ENCODE data around the gene ACHE. TPM values are rescaled to one million over a fixed set of nuclear protein-coding genes. Genes with fewer than 3 reads are reported as not detected.

The ACHE gene
- total and polyA plus RNA-seq, 2 of the 13 experiments (the other 11 are each of a cell fraction or from before 2014, with no cell fraction given), result 0.18 to 0.40 TPM

- TF ChIP-seq RAD51 (IDR thresholded peaks at IDR 0.05; ENCODE audit: borderline replicate concordance), result no peak
- TF ChIP-seq ZNF3 (CRISPR knock-in tag; IDR thresholded peaks at IDR 0.05), result no peak
- TF ChIP-seq MBD4 (IDR thresholded peaks at IDR 0.05; ENCODE audit: borderline replicate concordance, low read length), result no peak
- no peak for TF ChIP-seq ZNF572 (CRISPR knock-in tag; IDR thresholded peaks at IDR 0.05)
- no peak for TF ChIP-seq ZNF441 (CRISPR knock-in tag; IDR thresholded peaks at IDR 0.05; ENCODE audit: borderline replicate concordance)
- TF ChIP-seq ATF4 (CRISPR knock-in tag; IDR thresholded peaks at IDR 0.05), result 0 out of 4 replicates have a peak, but pooled peaks of 1 of the 2 experiments have one; percentile 12
- no peak for TF ChIP-seq MZF1 (CRISPR knock-in tag; IDR thresholded peaks at IDR 0.05; ENCODE audit: borderline replicate concordance)
- TF ChIP-seq GPN1 (CRISPR knock-in tag; IDR thresholded peaks at IDR 0.05; ENCODE audit: borderline replicate concordance), result no peak
- no peak for TF ChIP-seq ZNF446 (CRISPR knock-in tag; IDR thresholded peaks at IDR 0.05)
- no peak for TF ChIP-seq ZFP1 (CRISPR knock-in tag; IDR thresholded peaks at IDR 0.05)
- TF ChIP-seq CSRNP1 (CRISPR knock-in tag; IDR thresholded peaks at IDR 0.05), result no peak
- TF ChIP-seq SUZ12 (IDR thresholded peaks at IDR 0.05; ENCODE audit: low read depth, low read length), result no peak
- TF ChIP-seq PBX3 (CRISPR knock-in tag; IDR thresholded peaks at IDR 0.05; ENCODE audit: borderline replicate concordance), result no peak
- TF ChIP-seq ZNF597 (CRISPR knock-in tag; IDR thresholded peaks at IDR 0.05), result no peak
- no peak for TF ChIP-seq NRL (CRISPR knock-in tag; IDR thresholded peaks at IDR 0.05; ENCODE audit: borderline replicate concordance)
- TF ChIP-seq ZNF777 (CRISPR knock-in tag; IDR thresholded peaks at IDR 0.05), result peak; percentile 83
- TF ChIP-seq HDAC6 (IDR thresholded peaks at IDR 0.05; ENCODE audit: low read depth, low read length), result no peak
- no peak for TF ChIP-seq SRF (IDR thresholded peaks at IDR 0.05; ENCODE audit: low read depth, low read length)
- no peak for TF ChIP-seq HCFC1 (IDR thresholded peaks at IDR 0.05; ENCODE audit: low read depth, low read length)
- no peak for TF ChIP-seq SATB2 (CRISPR knock-in tag; IDR thresholded peaks at IDR 0.05)
- no peak for TF ChIP-seq JUN (CRISPR knock-in tag; IDR thresholded peaks at IDR 0.05)
- TF ChIP-seq KLF6 (CRISPR knock-in tag; IDR thresholded peaks at IDR 0.05), result no peak
- 0 out of 2 replicates have a peak, but pooled peaks have one; percentile 4 for TF ChIP-seq ZNF501 (CRISPR knock-in tag; IDR thresholded peaks at IDR 0.05)
- TF ChIP-seq ZNF232 (CRISPR knock-in tag; IDR thresholded peaks at IDR 0.05; ENCODE audit: borderline replicate concordance), result no peak
- TF ChIP-seq ZNF180 (CRISPR knock-in tag; IDR thresholded peaks at IDR 0.05; ENCODE audit: borderline replicate concordance, low read depth), result no peak
These were observed 456 bp upstream of the ACHE start (continued) for GRCh38 chr7:100895956-100896731.

Measured in HepG2 (cell line).